Measurements from ENCODE around the gene STMND1. TPM values are rescaled to one million over a fixed set of nuclear protein-coding genes. Genes with fewer than 3 reads are reported as not detected.

STMND1 gene
- total RNA-seq, 2 experiments from 2014 or later = not detected

DNA sequence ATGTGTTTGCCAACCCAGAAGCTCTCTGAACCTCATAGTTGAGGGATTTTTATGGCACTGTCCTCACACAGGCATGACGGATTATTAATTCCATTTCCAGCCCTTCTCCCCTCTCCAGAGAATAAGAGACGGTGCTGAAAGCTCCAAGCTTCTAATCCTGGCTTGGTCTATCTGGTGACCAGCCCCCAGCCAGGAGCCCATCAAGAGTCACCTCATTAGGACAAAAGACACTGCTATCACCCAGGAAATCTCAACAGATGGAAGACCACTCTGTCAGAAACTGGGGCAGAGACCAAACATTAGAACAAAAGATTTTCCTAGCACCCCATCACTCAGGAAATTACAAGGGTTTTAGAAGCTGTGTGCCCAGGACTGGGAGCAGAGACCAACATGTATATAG, 48.2 kb downstream of the STMND1 start:
- no peak overlapping the region for H3K4me3 Mint-ChIP-seq
- ChIA-PET CTCF (interaction anchor here (1.0 kb wide), 2 partner anchors 377 to 434 kb away, joined by 3 to 5 read pairs; no protein-coding TSS in a partner anchor), POLR2A (no interaction called here)
- ATAC-seq (no peak), DNase-seq (no peak)
- H3K4me1 Mint-ChIP-seq (ENCODE audit: low read depth) = no peaks in the 10 kb centered on the region
- H3K27me3 Mint-ChIP-seq = peaks cover 4% of the 10 kb centered on the region
- H3K27ac Mint-ChIP-seq = no peak overlapping the region
- H3K9me3 Mint-ChIP-seq = peaks cover 12% of the 10 kb centered on the region
- intact Hi-C loops (cut with micrococcal nuclease) = loop anchor here (10.0 kb wide), 1 partner anchor 665 kb away; no protein-coding TSS in a partner anchor
- TF ChIP-seq CTCF (IDR thresholded peaks at IDR 0.05) = no peak
- no peaks in the 10 kb centered on the region for H3K36me3 Mint-ChIP-seq (ENCODE audit: low read depth)

DNA sequence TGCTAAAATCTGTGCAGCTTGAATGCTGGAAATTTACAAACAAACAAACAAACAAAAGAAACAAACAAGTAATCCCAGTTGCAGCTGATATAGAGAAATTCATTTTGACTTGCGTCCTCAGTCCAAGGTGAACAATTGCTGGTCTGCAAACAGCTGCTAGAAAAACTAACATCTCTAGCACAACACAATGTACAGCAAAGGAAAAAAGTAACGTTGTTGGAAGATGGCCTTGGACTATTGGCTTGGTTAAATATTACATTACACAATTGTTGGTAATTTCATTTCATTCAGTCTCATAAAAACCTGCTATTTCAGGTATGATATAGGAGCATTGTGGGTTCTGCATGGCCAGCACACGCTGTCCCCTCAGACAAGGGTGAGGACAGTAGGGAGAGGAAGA, 50.0 kb downstream of the STMND1 start:
- ATAC-seq (no peak), DNase-seq (no peak)
- no peak overlapping the region for H3K4me3 Mint-ChIP-seq
- H3K27me3 Mint-ChIP-seq = peaks cover 4% of the 10 kb centered on the region
- H3K4me1 Mint-ChIP-seq (ENCODE audit: low read depth) = no peaks in the 10 kb centered on the region
- H3K36me3 Mint-ChIP-seq (ENCODE audit: low read depth) = no peaks in the 10 kb centered on the region
- H3K9me3 Mint-ChIP-seq = peaks cover 8% of the 10 kb centered on the region
- ChIA-PET POLR2A (no interaction called here), CTCF (no interaction called here)
- intact Hi-C loops (cut with micrococcal nuclease) = loop anchor here (10.0 kb wide), 1 partner anchor 663 kb away; no protein-coding TSS in a partner anchor
- no peak overlapping the region for H3K27ac Mint-ChIP-seq
- TF ChIP-seq CTCF (IDR thresholded peaks at IDR 0.05) = no peak

- Mint-ChIP-seq H3K9me3 (peaks cover 8% of the 10 kb centered on the region), H3K36me3 (ENCODE audit: low read depth) (no peaks in the 10 kb centered on the region), H3K27me3 (no peaks in the 10 kb centered on the region), H3K4me1 (ENCODE audit: low read depth) (no peaks in the 10 kb centered on the region), H3K27ac (no peak overlapping the region), H3K4me3 (no peak overlapping the region)
- intact Hi-C loops (cut with micrococcal nuclease) = loop anchor here (10.0 kb wide), 1 partner anchor 662 kb away; no protein-coding TSS in a partner anchor
- ATAC-seq (no peak), DNase-seq (no peak)
- TF ChIP-seq CTCF (IDR thresholded peaks at IDR 0.05) = no peak
- ChIA-PET CTCF (interaction anchor here (3.1 kb wide), 1 partner anchor 432 kb away, joined by 19 read pairs; no protein-coding TSS in a partner anchor), POLR2A (no interaction called here)
Measured at GRCh38 chr6:17152703-17153102, 50.9 kb downstream of the STMND1 start.

- intact Hi-C loops (cut with micrococcal nuclease) = loop anchor here (1.0 to 10.0 kb wide), 2 partner anchors 428 to 658 kb away; no protein-coding TSS in a partner anchor
- H3K4me3 Mint-ChIP-seq = no peak overlapping the region
- H3K4me1 Mint-ChIP-seq (ENCODE audit: low read depth) = no peaks in the 10 kb centered on the region
- H3K27me3 Mint-ChIP-seq = peaks cover 8% of the 10 kb centered on the region
- peaks cover 8% of the 10 kb centered on the region for H3K9me3 Mint-ChIP-seq
- H3K36me3 Mint-ChIP-seq (ENCODE audit: low read depth) = no peaks in the 10 kb centered on the region
- POLR2A ChIA-PET = no interaction called here
- H3K27ac Mint-ChIP-seq = no peak overlapping the region
- CTCF ChIA-PET = interaction anchor here (0.6 to 1.6 kb wide), 8 partner anchors 11 to 500 kb away, joined by 3 to 9 read pairs (median 4); no protein-coding TSS in a partner anchor
- DNase-seq (peak; percentile 78), ATAC-seq (no peak)
- TF ChIP-seq CTCF (IDR thresholded peaks at IDR 0.05) = peak; percentile 86
Measured at GRCh38 chr6:17156112-17156921, 54.5 kb downstream of the STMND1 start.

- H3K27ac Mint-ChIP-seq = no peak overlapping the region
- intact Hi-C loops (cut with micrococcal nuclease) = loop anchor here (1.0 to 10.0 kb wide), 2 partner anchors 427 to 658 kb away; no protein-coding TSS in a partner anchor
- ChIA-PET CTCF (interaction anchor here (0.6 to 1.6 kb wide), 5 partner anchors 11 to 500 kb away, joined by 3 to 7 read pairs (median 4); no protein-coding TSS in a partner anchor), POLR2A (no interaction called here)
- peaks cover 8% of the 10 kb centered on the region for H3K9me3 Mint-ChIP-seq
- no peak for ATAC-seq
- H3K4me1 Mint-ChIP-seq (ENCODE audit: low read depth) = no peaks in the 10 kb centered on the region
- DNase-seq = no peak
- H3K27me3 Mint-ChIP-seq = peaks cover 11% of the 10 kb centered on the region
- TF ChIP-seq CTCF (IDR thresholded peaks at IDR 0.05) = no peak
- no peak overlapping the region for H3K4me3 Mint-ChIP-seq
- no peaks in the 10 kb centered on the region for H3K36me3 Mint-ChIP-seq (ENCODE audit: low read depth)
Measured at GRCh38 chr6:17156966-17157365, 55.1 kb downstream of the STMND1 start.

Data from activated CD8-positive, alpha-beta T cell treated with anti-CD3 and anti-CD28 coated beads for 36 hours (primary cell).